Measurements from ENCODE around the gene CCND3.

DNA sequence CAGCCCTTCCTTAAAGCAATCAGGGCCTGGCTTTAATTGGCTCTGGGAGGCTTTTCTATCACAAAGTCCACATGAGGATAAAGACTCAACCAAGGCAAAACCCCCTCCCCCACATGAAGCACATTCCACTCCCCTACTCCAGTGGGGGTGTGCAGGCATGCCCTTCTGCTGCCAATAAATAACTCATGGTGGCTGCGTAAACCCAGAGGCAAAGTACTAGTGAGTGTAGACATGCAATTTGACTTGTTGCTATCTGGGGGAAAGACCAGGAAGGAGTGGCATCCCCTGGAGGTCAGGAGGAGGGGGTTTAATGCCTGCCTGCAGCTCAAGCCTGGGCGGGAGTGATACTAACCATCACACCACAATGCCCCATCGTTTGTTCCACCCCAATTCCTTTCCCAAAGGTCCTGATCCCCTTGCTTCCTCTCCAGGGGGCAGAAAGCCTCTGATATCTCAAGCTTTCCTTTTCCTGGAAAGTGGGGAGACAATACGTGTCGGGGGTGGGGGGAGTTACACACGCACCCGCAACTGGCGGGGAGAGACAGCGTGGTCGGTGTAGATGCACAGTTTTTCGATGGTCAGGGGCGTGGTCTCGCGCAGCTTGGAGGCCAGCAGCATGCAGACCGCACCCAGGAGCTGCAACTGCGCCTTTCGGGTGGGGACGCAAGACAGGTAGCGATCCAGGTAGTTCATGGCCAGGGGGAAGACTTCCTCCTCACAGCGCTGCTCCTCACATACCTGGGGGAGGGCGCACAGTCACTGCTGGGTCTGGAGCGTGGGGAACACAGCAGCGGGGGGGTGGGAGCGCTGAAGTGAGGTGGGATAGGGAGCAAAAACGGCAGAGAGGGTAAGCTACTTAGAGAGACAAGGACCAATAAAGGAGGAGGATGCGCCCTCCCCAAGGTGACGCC, 1.5 kb downstream of the CCND3 start:
- TF ChIP-seq TAF1 (IDR thresholded peaks at IDR 0.05; ENCODE audit: low read depth, low read length) = no peak
- TF ChIP-seq, protein P1, sequence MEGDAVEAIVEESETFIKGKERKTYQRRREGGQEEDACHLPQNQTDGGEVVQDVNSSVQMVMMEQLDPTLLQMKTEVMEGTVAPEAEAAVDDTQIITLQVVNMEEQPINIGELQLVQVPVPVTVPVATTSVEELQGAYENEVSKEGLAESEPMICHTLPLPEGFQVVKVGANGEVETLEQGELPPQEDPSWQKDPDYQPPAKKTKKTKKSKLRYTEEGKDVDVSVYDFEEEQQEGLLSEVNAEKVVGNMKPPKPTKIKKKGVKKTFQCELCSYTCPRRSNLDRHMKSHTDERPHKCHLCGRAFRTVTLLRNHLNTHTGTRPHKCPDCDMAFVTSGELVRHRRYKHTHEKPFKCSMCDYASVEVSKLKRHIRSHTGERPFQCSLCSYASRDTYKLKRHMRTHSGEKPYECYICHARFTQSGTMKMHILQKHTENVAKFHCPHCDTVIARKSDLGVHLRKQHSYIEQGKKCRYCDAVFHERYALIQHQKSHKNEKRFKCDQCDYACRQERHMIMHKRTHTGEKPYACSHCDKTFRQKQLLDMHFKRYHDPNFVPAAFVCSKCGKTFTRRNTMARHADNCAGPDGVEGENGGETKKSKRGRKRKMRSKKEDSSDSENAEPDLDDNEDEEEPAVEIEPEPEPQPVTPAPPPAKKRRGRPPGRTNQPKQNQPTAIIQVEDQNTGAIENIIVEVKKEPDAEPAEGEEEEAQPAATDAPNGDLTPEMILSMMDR (IDR thresholded peaks at IDR 0.05; ENCODE audit: control extremely low read depth in 1 of 3, insufficient read depth in 1 of 3, low read depth in 1 of 3, low read length in 3 of 3) = no peak
- TF ChIP-seq MAFK (IDR thresholded peaks at IDR 0.05; ENCODE audit: low read depth, low read length) = no peak
- TF ChIP-seq RXRA (IDR thresholded peaks at IDR 0.05; ENCODE audit: insufficient read depth, low read depth, low read length) = no peak
- TF ChIP-seq RAD21 (IDR thresholded peaks at IDR 0.05 in 1 of 2, conservative IDR thresholded peaks at IDR 0.05 in 1 of 2; ENCODE audit: low read depth in 2 of 2, low read length in 2 of 2) = no peak
- no peak for TF ChIP-seq TEAD4 (IDR thresholded peaks at IDR 0.05; ENCODE audit: low read depth, low read length)

Measured in H1 (cell line).